ENCODE measurements around the gene CAPN8. TPM values are rescaled to one million over a fixed set of nuclear protein-coding genes. Genes with fewer than 3 reads are reported as not detected.

Gene CAPN8
- total RNA-seq, 1 donor from 2014 or later: not detected

DNA sequence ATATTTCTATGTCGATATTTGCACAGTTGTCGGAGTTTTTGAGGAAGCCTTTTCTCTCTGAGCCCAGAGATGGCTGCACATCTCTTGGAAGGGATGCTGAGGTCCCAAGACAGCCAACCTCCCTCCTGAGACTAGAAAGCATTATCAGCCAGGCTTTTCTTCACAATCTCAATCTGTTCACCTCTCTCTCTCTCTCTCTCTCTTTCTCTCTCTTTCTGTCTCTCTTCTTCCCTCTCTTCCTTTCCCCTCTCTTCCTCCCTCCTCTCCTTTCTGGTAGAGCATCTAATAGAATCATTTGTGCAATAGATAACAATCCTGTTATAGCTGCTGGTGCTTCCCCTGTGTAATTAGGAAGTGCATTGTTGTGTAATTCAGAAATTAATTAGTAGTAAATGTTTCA, 131.8 kb downstream of the CAPN8 start:
- DNase-seq (ENCODE audit: low spot score in 2 of 2): no peak
- H3K9me3 ChIP-seq: no peaks in the 10 kb centered on the region
- H3K27ac ChIP-seq: no peak overlapping the region
- no peaks in the 10 kb centered on the region for H3K27me3 ChIP-seq
- TF ChIP-seq, protein P1, sequence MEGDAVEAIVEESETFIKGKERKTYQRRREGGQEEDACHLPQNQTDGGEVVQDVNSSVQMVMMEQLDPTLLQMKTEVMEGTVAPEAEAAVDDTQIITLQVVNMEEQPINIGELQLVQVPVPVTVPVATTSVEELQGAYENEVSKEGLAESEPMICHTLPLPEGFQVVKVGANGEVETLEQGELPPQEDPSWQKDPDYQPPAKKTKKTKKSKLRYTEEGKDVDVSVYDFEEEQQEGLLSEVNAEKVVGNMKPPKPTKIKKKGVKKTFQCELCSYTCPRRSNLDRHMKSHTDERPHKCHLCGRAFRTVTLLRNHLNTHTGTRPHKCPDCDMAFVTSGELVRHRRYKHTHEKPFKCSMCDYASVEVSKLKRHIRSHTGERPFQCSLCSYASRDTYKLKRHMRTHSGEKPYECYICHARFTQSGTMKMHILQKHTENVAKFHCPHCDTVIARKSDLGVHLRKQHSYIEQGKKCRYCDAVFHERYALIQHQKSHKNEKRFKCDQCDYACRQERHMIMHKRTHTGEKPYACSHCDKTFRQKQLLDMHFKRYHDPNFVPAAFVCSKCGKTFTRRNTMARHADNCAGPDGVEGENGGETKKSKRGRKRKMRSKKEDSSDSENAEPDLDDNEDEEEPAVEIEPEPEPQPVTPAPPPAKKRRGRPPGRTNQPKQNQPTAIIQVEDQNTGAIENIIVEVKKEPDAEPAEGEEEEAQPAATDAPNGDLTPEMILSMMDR (IDR thresholded peaks at IDR 0.05): no peak
- intact Hi-C loops (cut with DNase I): no loop called here
- H3K4me3 ChIP-seq: no peak overlapping the region
- no peaks in the 10 kb centered on the region for H3K36me3 ChIP-seq
- H3K4me1 ChIP-seq: no peaks in the 10 kb centered on the region

DNA sequence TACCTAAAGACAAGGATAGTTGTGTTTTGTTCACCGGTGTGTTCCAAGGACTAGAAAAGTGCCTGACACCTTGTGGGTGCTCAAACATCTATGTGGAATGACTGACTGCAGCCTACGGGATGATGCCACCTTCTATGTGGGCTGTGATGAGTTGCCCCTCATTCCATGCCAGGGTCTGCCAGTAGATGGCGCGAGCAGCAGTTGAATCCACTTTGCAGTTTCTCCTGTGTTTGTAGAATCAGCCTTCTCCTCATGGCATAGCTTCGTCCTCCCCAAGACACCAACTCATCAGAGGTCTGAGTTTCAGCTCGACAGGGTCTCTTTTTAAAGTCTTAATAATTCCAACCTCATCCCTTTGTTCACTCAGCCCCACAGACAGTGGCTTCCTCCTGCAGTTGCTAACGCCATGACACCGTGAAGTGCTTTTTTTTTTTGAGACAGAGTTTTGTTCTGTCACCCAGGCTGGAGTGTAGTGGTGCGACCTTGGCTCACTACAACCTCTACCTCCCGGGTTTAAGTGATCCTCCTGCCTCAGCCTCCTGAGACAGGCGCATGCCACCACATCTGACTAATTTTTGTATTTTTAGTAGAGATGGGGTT, 133.7 kb downstream of the CAPN8 start:
- H3K36me3 ChIP-seq: no peaks in the 10 kb centered on the region
- no peak for DNase-seq (ENCODE audit: low spot score in 2 of 2)

DNA sequence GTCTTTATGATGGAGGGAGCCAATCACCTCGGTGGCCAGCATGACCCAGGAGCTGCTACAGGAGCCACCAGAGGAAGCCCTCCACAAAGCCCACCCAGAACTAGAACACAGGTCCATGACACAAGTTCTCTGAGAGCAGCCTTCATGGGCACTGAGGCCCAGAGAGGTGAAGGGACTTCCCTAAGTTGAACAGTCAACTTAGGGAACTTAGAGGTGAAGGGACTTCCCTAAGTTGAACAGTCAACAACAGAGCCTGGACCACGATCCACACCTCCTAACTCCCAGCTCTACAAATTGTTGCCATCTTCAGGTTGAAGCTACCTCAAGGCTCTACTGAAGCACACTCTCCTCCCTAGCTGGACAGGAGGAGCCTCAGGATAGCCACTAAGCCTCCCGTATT, 139.5 kb downstream of the CAPN8 start:
- H3K36me3 ChIP-seq: no peaks in the 10 kb centered on the region
- H3K27me3 ChIP-seq: no peaks in the 10 kb centered on the region
- no peak overlapping the region for H3K4me3 ChIP-seq
- intact Hi-C loops (cut with DNase I): no loop called here
- TF ChIP-seq, protein P1 (IDR thresholded peaks at IDR 0.05): no peak
- H3K4me1 ChIP-seq: no peaks in the 10 kb centered on the region
- H3K27ac ChIP-seq: no peak overlapping the region
- no peaks in the 10 kb centered on the region for H3K9me3 ChIP-seq
- DNase-seq (ENCODE audit: low spot score in 2 of 2): no peak

More for the DNA sequence above, 133.7 kb downstream of the CAPN8 start:
- Histone ChIP-seq H3K9me3 (no peaks in the 10 kb centered on the region), H3K4me1 (no peaks in the 10 kb centered on the region), H3K27me3 (no peaks in the 10 kb centered on the region), H3K27ac (no peak overlapping the region), H3K4me3 (no peak overlapping the region)
- TF ChIP-seq, protein P1 (IDR thresholded peaks at IDR 0.05): peak in 1 of 3 experiments; percentile 30
- intact Hi-C loops (cut with DNase I): no loop called here

DNA sequence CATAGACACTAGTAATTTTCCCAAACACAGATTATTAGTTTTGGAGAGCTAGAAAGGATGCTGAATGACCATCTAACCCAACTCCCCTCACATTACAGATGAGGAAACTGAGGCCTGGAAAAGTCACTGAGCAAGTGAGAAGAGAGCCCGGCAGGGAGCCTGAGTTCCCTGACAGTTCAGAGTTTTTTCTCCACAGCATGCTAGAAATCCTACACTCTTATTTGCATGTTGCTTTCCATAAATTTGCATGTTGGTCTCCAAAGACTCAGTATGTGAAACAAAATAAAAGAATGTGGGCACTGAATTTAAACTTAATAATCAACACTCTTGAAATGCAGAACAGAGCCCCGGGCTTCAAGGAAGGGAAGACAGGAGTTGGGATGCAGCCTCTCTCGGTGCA, 140.0 kb downstream of the CAPN8 start:
- intact Hi-C loops (cut with DNase I): no loop called here
- TF ChIP-seq, protein P1 (IDR thresholded peaks at IDR 0.05): no peak
- Histone ChIP-seq H3K36me3 (no peaks in the 10 kb centered on the region), H3K4me3 (no peak overlapping the region), H3K27me3 (no peaks in the 10 kb centered on the region), H3K9me3 (no peaks in the 10 kb centered on the region), H3K4me1 (no peaks in the 10 kb centered on the region), H3K27ac (no peak overlapping the region)
- no peak for DNase-seq (ENCODE audit: low spot score in 2 of 2)

DNA sequence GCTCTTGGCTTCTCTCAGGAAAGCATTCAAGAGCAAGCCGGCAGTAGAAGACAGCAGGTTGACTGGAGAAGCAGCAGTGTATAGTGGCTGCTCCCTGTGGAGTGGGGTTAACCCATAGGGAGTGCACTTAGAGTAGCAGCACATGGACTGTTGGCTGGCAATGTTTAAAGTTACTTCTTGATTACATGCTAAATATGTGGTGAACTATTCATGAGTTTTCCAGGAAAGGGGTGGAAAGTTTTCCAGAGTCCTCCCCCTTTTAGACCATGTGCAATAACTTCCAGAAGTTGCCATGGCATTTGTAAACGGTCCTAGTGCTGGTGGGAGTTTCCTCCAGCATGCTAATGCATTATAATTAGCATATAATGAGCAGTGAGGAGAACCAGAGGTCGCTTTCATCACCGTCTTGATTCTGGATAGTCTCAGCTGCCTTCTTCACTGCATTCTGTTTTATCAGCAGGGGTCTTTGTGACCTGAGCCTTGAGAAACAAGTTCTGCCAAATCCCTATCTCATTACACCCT, 140.5 kb downstream of the CAPN8 start:
- Histone ChIP-seq H3K9me3 (no peaks in the 10 kb centered on the region), H3K4me1 (no peaks in the 10 kb centered on the region), H3K36me3 (no peaks in the 10 kb centered on the region), H3K27ac (no peak overlapping the region), H3K4me3 (no peak overlapping the region), H3K27me3 (no peaks in the 10 kb centered on the region)
- no peak for DNase-seq (ENCODE audit: low spot score in 2 of 2)
- TF ChIP-seq, protein P1 (IDR thresholded peaks at IDR 0.05): no peak
- intact Hi-C loops (cut with DNase I): no loop called here
